GM12891 (cell line): ENCODE data around the gene TMED1.

Experiments used
- PAX5 ChIP-seq: IDR thresholded peaks from 2 replicates; pipeline ENCODE4 v1.6.1; 2011; ENCODE audit warnings: low read length, moderate library complexity, mild to moderate bottlenecking; ENCODE audit not compliant: insufficient read depth, severe bottlenecking
- POLR2A ChIP-seq: IDR thresholded peaks from 2 replicates; pipeline ENCODE4 v1.6.1; 2011; ENCODE audit warnings: low read depth, low read length, control low read depth
- POLR2AphosphoS5 ChIP-seq: IDR thresholded peaks from 2 replicates; pipeline ENCODE4 v1.6.1; 2011; ENCODE audit warnings: low read depth, low read length, control low read depth
- SPI1 ChIP-seq: IDR thresholded peaks from 2 replicates; pipeline ENCODE4 v1.6.1; 2011; ENCODE audit warnings: low read depth, low read length, control low read depth

- no peak for TF ChIP-seq POLR2AphosphoS5
- no peak for TF ChIP-seq POLR2A
- no peak for TF ChIP-seq SPI1
- no peak for TF ChIP-seq PAX5
Observed at GRCh38 chr19:10839114-10840050, 3.4 kb upstream of the TMED1 start.
